ENCODE results near the gene CMSS1. TPM values are rescaled to one million over a fixed set of nuclear protein-coding genes. Genes with fewer than 3 reads are reported as not detected.

The CMSS1 gene
- total and polyA plus RNA-seq, 2 of the 13 experiments (the other 11 are each of a cell fraction or from before 2014, with no cell fraction given), result 6.4 to 48.7 TPM

DNA sequence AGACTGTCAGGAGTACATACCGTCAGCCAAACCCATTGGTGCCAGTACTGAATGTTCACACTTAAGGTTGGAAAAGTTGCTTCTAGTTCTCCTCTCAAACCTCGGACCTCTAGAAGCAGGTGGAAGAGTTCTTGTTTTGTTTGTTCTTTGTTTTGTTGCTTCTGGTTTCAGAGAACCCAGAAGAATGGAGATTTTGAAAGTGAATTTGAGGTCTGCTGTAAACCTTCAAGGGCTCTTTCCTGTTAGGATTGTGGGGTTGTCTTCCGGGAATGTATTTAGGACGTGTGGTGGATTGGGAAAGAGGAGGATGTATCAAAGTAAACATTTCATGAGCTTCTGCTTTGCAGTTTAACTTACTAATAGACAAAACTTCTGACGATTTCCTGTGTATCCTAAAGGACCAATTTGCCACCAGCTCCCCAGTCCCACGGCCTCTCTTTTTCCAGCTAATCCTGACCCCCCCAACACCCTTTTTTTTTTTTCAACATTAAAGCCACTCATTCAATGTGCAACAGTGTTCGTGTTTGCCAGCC, 246.3 kb downstream of the CMSS1 start:
- in situ Hi-C loops (cut with HindIII; ENCODE audit: extremely low pct_ligation_motif_present, low pct_unique_long_range_greater_than_20kb), result no loop called here
- no peak for TF ChIP-seq HNRNPLL (IDR thresholded peaks at IDR 0.05; ENCODE audit: low read depth, low read length, poor library complexity, severe bottlenecking)
- TF ChIP-seq, protein P1, sequence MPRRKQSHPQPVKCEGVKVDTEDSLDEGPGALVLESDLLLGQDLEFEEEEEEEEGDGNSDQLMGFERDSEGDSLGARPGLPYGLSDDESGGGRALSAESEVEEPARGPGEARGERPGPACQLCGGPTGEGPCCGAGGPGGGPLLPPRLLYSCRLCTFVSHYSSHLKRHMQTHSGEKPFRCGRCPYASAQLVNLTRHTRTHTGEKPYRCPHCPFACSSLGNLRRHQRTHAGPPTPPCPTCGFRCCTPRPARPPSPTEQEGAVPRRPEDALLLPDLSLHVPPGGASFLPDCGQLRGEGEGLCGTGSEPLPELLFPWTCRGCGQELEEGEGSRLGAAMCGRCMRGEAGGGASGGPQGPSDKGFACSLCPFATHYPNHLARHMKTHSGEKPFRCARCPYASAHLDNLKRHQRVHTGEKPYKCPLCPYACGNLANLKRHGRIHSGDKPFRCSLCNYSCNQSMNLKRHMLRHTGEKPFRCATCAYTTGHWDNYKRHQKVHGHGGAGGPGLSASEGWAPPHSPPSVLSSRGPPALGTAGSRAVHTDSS (CRISPR knock-in tag; conservative IDR thresholded peaks at IDR 0.05), result no peak
- peak; percentile 80 for TF ChIP-seq BCL6 (CRISPR knock-in tag; IDR thresholded peaks at IDR 0.05)
- TF ChIP-seq NFE2L2 (IDR thresholded peaks at IDR 0.05; ENCODE audit: low read length), result no peak
- TF ChIP-seq SKI (IDR thresholded peaks at IDR 0.05; ENCODE audit: partially characterized antibody), result no peak
- TF ChIP-seq KLF6 (CRISPR knock-in tag; IDR thresholded peaks at IDR 0.05), result peak; percentile 75; the same call in 1 of the 2 replicates
- TF ChIP-seq, protein P2, sequence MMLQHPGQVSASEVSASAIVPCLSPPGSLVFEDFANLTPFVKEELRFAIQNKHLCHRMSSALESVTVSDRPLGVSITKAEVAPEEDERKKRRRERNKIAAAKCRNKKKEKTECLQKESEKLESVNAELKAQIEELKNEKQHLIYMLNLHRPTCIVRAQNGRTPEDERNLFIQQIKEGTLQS (CRISPR knock-in tag; IDR thresholded peaks at IDR 0.05), result no peak
- peak; percentile 74 for TF ChIP-seq THAP11 (CRISPR knock-in tag; IDR thresholded peaks at IDR 0.05)
- TF ChIP-seq, protein P3, sequence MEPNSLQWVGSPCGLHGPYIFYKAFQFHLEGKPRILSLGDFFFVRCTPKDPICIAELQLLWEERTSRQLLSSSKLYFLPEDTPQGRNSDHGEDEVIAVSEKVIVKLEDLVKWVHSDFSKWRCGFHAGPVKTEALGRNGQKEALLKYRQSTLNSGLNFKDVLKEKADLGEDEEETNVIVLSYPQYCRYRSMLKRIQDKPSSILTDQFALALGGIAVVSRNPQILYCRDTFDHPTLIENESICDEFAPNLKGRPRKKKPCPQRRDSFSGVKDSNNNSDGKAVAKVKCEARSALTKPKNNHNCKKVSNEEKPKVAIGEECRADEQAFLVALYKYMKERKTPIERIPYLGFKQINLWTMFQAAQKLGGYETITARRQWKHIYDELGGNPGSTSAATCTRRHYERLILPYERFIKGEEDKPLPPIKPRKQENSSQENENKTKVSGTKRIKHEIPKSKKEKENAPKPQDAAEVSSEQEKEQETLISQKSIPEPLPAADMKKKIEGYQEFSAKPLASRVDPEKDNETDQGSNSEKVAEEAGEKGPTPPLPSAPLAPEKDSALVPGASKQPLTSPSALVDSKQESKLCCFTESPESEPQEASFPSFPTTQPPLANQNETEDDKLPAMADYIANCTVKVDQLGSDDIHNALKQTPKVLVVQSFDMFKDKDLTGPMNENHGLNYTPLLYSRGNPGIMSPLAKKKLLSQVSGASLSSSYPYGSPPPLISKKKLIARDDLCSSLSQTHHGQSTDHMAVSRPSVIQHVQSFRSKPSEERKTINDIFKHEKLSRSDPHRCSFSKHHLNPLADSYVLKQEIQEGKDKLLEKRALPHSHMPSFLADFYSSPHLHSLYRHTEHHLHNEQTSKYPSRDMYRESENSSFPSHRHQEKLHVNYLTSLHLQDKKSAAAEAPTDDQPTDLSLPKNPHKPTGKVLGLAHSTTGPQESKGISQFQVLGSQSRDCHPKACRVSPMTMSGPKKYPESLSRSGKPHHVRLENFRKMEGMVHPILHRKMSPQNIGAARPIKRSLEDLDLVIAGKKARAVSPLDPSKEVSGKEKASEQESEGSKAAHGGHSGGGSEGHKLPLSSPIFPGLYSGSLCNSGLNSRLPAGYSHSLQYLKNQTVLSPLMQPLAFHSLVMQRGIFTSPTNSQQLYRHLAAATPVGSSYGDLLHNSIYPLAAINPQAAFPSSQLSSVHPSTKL (CRISPR knock-in tag; IDR thresholded peaks at IDR 0.05), result peak; percentile 87
- TF ChIP-seq, protein P4, sequence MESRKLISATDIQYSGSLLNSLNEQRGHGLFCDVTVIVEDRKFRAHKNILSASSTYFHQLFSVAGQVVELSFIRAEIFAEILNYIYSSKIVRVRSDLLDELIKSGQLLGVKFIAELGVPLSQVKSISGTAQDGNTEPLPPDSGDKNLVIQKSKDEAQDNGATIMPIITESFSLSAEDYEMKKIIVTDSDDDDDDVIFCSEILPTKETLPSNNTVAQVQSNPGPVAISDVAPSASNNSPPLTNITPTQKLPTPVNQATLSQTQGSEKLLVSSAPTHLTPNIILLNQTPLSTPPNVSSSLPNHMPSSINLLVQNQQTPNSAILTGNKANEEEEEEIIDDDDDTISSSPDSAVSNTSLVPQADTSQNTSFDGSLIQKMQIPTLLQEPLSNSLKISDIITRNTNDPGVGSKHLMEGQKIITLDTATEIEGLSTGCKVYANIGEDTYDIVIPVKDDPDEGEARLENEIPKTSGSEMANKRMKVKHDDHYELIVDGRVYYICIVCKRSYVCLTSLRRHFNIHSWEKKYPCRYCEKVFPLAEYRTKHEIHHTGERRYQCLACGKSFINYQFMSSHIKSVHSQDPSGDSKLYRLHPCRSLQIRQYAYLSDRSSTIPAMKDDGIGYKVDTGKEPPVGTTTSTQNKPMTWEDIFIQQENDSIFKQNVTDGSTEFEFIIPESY (CRISPR knock-in tag; IDR thresholded peaks at IDR 0.05), result no peak
- no peak for TF ChIP-seq ZFYVE20 (CRISPR knock-in tag; IDR thresholded peaks at IDR 0.05; ENCODE audit: borderline replicate concordance, low read depth)
- no peak for TF ChIP-seq ZNF674 (CRISPR knock-in tag; IDR thresholded peaks at IDR 0.05; ENCODE audit: low read depth)
- TF ChIP-seq, protein P5, sequence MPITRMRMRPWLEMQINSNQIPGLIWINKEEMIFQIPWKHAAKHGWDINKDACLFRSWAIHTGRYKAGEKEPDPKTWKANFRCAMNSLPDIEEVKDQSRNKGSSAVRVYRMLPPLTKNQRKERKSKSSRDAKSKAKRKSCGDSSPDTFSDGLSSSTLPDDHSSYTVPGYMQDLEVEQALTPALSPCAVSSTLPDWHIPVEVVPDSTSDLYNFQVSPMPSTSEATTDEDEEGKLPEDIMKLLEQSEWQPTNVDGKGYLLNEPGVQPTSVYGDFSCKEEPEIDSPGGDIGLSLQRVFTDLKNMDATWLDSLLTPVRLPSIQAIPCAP (CRISPR knock-in tag; IDR thresholded peaks at IDR 0.05; ENCODE audit: low read depth), result no peak
- TF ChIP-seq ZNF337 (CRISPR knock-in tag; IDR thresholded peaks at IDR 0.05; ENCODE audit: borderline replicate concordance, low read depth), result no peak
- no peak for TF ChIP-seq KDM2A (CRISPR knock-in tag; IDR thresholded peaks at IDR 0.05; ENCODE audit: borderline replicate concordance, low read depth)
- TF ChIP-seq MAFG (CRISPR knock-in tag; IDR thresholded peaks at IDR 0.05), result no peak

More for the DNA sequence above, 246.3 kb downstream of the CMSS1 start:
- Histone ChIP-seq H3K9ac (ENCODE audit: insufficient read depth, low read depth, low read length) (peak overlapping the region; percentile 39), H3K36me3 (replicated peaks in 1 of 2; ENCODE audit: control insufficient read depth in 1 of 2, insufficient read depth in 2 of 2, low read length in 2 of 2) (no peaks in the 10 kb centered on the region), H3K4me2 (ENCODE audit: low read depth, low read length) (peak overlapping the region; percentile 34), H4K20me1 (ENCODE audit: insufficient read depth, low read length) (no peaks in the 10 kb centered on the region), H3K27ac (ENCODE audit: extremely low read length, insufficient read depth, low read length) (peak overlapping the region; percentile 64), H3K9me3 (ENCODE audit: low read length) (no peaks in the 10 kb centered on the region), H3K27me3 (ENCODE audit: control insufficient read depth in 1 of 2, insufficient read depth in 2 of 2, low read length in 2 of 2) (no peaks in the 10 kb centered on the region), H3K79me2 (ENCODE audit: insufficient read depth, low read length) (peaks cover 3% of the 10 kb centered on the region), H3K4me3 (replicated peaks in 1 of 3; ENCODE audit: insufficient read depth in 1 of 3, low read depth in 2 of 3, low read length in 3 of 3) (peak overlapping the region in 1 of 3 experiments; percentile 2; a peak in 1 of 6 replicates), H3K4me1 (ENCODE audit: insufficient read depth, low read length) (peaks cover 83% of the 10 kb centered on the region), H2AFZ (ENCODE audit: low read length) (no peak overlapping the region)
- no TSS peak for BruUV-seq (replicated peaks)
- DNase-seq (ENCODE audit: low spot score), result peak; percentile 89
- ATAC-seq, result peak; percentile 75
- FAIRE-seq, result peak; percentile 59
- ChIA-PET CTCF (ENCODE audit: low intra/inter-chr PET ratio, low total read pairs) (no interaction called here), POLR2A (interaction anchor here (0.6 to 2.4 kb wide), 11 partner anchors 8 to 645 kb away, joined by 3 to 27 read pairs (median 4); partner anchors contain the start of genes TBC1D23 and TFG)
- intact Hi-C loops (cut with micrococcal nuclease; ENCODE audit: unreplicated experiment), result loop anchor here (5.0 kb wide), 1 partner anchor 187 kb away; no protein-coding TSS in a partner anchor
- 14% methylated on average over 7 of the region's 7 CpGs for WGBS (ENCODE audit: low lambda C conversion rate)

All from HepG2 (cell line).